MM.1S (cell line): Measurements from ENCODE around the gene ZFR.

Source experiments
- EZH2phosphoT487 ChIP-seq: fragments of 300-600 bp; sonication (generic); IDR thresholded peaks from 2 replicates; pipeline ENCODE4 v1.6.1; 2018; ENCODE audit warnings: antibody characterized with exemption, low read length
- TF ChIP-seq, protein P1 (sequence below): fragments of 300-600 bp; sonication (generic); IDR thresholded peaks from 2 replicates; pipeline ENCODE4 v1.5.1; 2016; ENCODE audit warnings: antibody characterized with exemption, low read length, mixed read lengths

DNA sequence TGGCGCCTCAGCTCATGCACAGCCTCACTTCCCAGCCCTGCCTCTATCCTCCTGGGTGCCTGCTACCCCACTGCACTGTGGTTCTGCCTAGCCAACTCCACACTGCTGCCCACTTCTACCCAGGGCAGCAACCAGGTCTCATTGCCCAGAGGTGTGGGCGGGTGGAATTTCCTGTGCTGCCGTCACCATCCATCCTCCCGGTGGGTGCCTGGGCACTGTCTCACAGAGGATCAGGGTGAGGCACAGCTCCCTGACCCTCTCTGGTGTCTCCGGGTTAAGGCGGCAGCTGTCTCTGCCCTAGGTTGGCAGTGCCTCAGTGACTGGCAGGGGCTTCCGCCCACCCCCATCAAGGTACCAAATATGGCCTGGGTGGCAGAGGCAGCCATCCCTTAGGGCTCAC, 127.5 kb downstream of the ZFR start:
- TF ChIP-seq, protein P1, sequence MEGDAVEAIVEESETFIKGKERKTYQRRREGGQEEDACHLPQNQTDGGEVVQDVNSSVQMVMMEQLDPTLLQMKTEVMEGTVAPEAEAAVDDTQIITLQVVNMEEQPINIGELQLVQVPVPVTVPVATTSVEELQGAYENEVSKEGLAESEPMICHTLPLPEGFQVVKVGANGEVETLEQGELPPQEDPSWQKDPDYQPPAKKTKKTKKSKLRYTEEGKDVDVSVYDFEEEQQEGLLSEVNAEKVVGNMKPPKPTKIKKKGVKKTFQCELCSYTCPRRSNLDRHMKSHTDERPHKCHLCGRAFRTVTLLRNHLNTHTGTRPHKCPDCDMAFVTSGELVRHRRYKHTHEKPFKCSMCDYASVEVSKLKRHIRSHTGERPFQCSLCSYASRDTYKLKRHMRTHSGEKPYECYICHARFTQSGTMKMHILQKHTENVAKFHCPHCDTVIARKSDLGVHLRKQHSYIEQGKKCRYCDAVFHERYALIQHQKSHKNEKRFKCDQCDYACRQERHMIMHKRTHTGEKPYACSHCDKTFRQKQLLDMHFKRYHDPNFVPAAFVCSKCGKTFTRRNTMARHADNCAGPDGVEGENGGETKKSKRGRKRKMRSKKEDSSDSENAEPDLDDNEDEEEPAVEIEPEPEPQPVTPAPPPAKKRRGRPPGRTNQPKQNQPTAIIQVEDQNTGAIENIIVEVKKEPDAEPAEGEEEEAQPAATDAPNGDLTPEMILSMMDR, result no peak
- no peak for TF ChIP-seq EZH2phosphoT487
